TTC549 (cell line): ENCODE data around the gene NDUFA13.

Experiments
- FAIRE-seq: peaks from 2 replicates; lab custom pipeline; 2012; peaks lifted over from hg19 to GRCh38; lab: Jason Lieb, UNC

NDUFA13 gene

GRCh38 chr19:19549804-19550464, 33.9 kb downstream of the NDUFA13 start:
- FAIRE-seq, result no peak

GRCh38 chr19:19550485-19550929, 34.5 kb downstream of the NDUFA13 start:
- FAIRE-seq, result no peak

GRCh38 chr19:19550972-19551852, 35.2 kb downstream of the NDUFA13 start:
- no peak for FAIRE-seq

- FAIRE-seq, result no peak
Measured at GRCh38 chr19:19551853-19552192, 35.8 kb downstream of the NDUFA13 start.

GRCh38 chr19:19552798-19553197, 36.8 kb downstream of the NDUFA13 start:
- no peak for FAIRE-seq

- no peak for FAIRE-seq
Measured at GRCh38 chr19:19553670-19554069, 37.6 kb downstream of the NDUFA13 start.

- no peak for FAIRE-seq
Measured at GRCh38 chr19:19554074-19555023, 38.3 kb downstream of the NDUFA13 start.

- FAIRE-seq, result no peak
Measured at GRCh38 chr19:19558055-19558454, 42.0 kb downstream of the NDUFA13 start.

- FAIRE-seq, result no peak
Measured at GRCh38 chr19:19558636-19559035, 42.6 kb downstream of the NDUFA13 start.

- no peak for FAIRE-seq
Measured at GRCh38 chr19:19559931-19560330, 43.9 kb downstream of the NDUFA13 start.

GRCh38 chr19:19561946-19562664, 46.1 kb downstream of the NDUFA13 start:
- FAIRE-seq, result no peak

GRCh38 chr19:19562665-19563347, 46.8 kb downstream of the NDUFA13 start:
- FAIRE-seq, result no peak

- no peak for FAIRE-seq
Measured at GRCh38 chr19:19563348-19563848, 47.4 kb downstream of the NDUFA13 start.

- FAIRE-seq, result no peak
Measured at GRCh38 chr19:19566306-19566705, 50.3 kb downstream of the NDUFA13 start.

- no peak for FAIRE-seq
Measured at GRCh38 chr19:19567391-19567790, 51.4 kb downstream of the NDUFA13 start.

- no peak for FAIRE-seq
Measured at GRCh38 chr19:19568802-19569756, 53.1 kb downstream of the NDUFA13 start.

- FAIRE-seq, result no peak
Measured at GRCh38 chr19:19570571-19570970, 54.5 kb downstream of the NDUFA13 start.

GRCh38 chr19:19571071-19571786, 55.2 kb downstream of the NDUFA13 start:
- no peak for FAIRE-seq

GRCh38 chr19:19575411-19575810, 59.4 kb downstream of the NDUFA13 start:
- FAIRE-seq, result no peak
